OCI-LY7 (cell line): ENCODE data around the gene MRPS10. TPM values are rescaled to one million over a fixed set of nuclear protein-coding genes. Genes with fewer than 3 reads are reported as not detected.

ENCODE experiments used
- BruUV-seq: library from RNA; stranded (reverse); fragments of 400-500 nt; replicated peaks from 2 replicates; lab custom pipeline; 2021; lab: Mats Ljungman, UMichigan
- CTCF ChIA-PET: fragments of 300-600 bp; sonication (Branson Sonifier 250); formaldehyde crosslinking; loops from one replicate; lab custom pipeline; 2022; ENCODE audit warnings: antibody characterized with exemption; ENCODE audit not compliant: unreplicated experiment; lab: Charles Lee
- POLR2A ChIA-PET: fragments of 300-600 bp; sonication (Branson Sonifier 250); formaldehyde crosslinking; loops from one replicate; lab custom pipeline; 2022; ENCODE audit warnings: antibody characterized with exemption; lab: Charles Lee
- DNase-seq: peaks from one replicate; pipeline ENCODE4 v3.0.0-alpha.2; 2015; ENCODE audit warnings: low spot score
- H2AFZ ChIP-seq: fragments of 200-600 bp; sonication (generic), shearing (Covaris generic); 2 replicates; pipeline ENCODE4 v1.6.1; 2014; ENCODE audit warnings: mild to moderate bottlenecking, antibody characterized with exemption, low read length, moderate library complexity
- H3K27ac ChIP-seq: fragments of 200-600 bp; sonication (generic); 2 replicates; pipeline ENCODE4 v1.5.1; 2014; ENCODE audit warnings: mixed run types, low read depth, mild to moderate bottlenecking, moderate library complexity, low read length, inconsistent platforms; ENCODE audit not compliant: poor library complexity, severe bottlenecking
- H3K36me3 ChIP-seq: fragments of 200-600 bp; sonication (generic); 2 replicates; pipeline ENCODE4 v1.6.1; 2014; ENCODE audit warnings: mild to moderate bottlenecking, antibody characterized with exemption, low read length, moderate library complexity, mixed read lengths; ENCODE audit not compliant: insufficient read depth
- H3K4me1 ChIP-seq: fragments of 200-600 bp; sonication (generic); 2 replicates; pipeline ENCODE4 v1.5.1; 2014; ENCODE audit warnings: mild to moderate bottlenecking, low read length; ENCODE audit not compliant: insufficient read depth, poor library complexity, severe bottlenecking
- H3K4me2 ChIP-seq: fragments of 200-600 bp; sonication (generic); 2 replicates; pipeline ENCODE4 v1.6.1; 2014; ENCODE audit warnings: mild to moderate bottlenecking, low read length
- H3K4me3 ChIP-seq: fragments of 200-600 bp; sonication (generic); 2 replicates; pipeline ENCODE4 v1.5.1; 2014; ENCODE audit warnings: mild to moderate bottlenecking, low read depth, low read length; ENCODE audit not compliant: poor library complexity, severe bottlenecking
- H3K79me2 ChIP-seq: fragments of 200-600 bp; sonication (generic); 2 replicates; pipeline ENCODE4 v1.6.1; 2016; ENCODE audit warnings: low read depth, mild to moderate bottlenecking, low read length, moderate library complexity, mixed read lengths; ENCODE audit not compliant: insufficient read depth
- H3K9me2 ChIP-seq: fragments of 200-600 bp; sonication (generic); 2 replicates; pipeline ENCODE4 v1.6.1; 2016; ENCODE audit warnings: mild to moderate bottlenecking, low read length, mixed read lengths; ENCODE audit not compliant: insufficient read depth
- H3K9me3 ChIP-seq: fragments of 200-600 bp; sonication (generic); 2 replicates; pipeline ENCODE4 v1.6.1; 2014; ENCODE audit warnings: mild to moderate bottlenecking, mixed run types, low read length, mixed read lengths
- H4K20me1 ChIP-seq: fragments of 200-600 bp; sonication (generic); 2 replicates; pipeline ENCODE4 v1.6.1; 2014; ENCODE audit warnings: mild to moderate bottlenecking, antibody characterized with exemption, low read length, moderate library complexity, mixed read lengths; ENCODE audit not compliant: insufficient read depth
- CTCF ChIP-seq: fragments of 200-600 bp; sonication (generic); conservative IDR thresholded peaks from 2 replicates; pipeline ENCODE4 v1.5.1; 2014; ENCODE audit warnings: mild to moderate bottlenecking, antibody characterized with exemption, low read length, moderate library complexity, mixed read lengths
- EZH2phosphoT487 ChIP-seq: fragments of 200-600 bp; sonication (generic); IDR thresholded peaks from 2 replicates; pipeline ENCODE4 v1.6.1; 2018; ENCODE audit warnings: low read depth, borderline replicate concordance, mild to moderate bottlenecking, mixed run types, antibody characterized with exemption, low read length, moderate library complexity, mixed read lengths
- intact Hi-C: fragments of 100-400 bp; cut with micrococcal nuclease; formaldehyde crosslinking; loops from one replicate; pipeline ENCODE4 v1.10.0; 2022; ENCODE audit not compliant: unreplicated experiment
- total RNA-seq, 2 experiments: library from RNA; depleted of rRNA in 1 of 2; stranded (reverse); fragments of >200 nt in 1 of 2; shearing (Covaris generic) in 1 of 2; gene quantifications; 2 replicates each; pipeline ENCODE4 v1.2.3, GENCODE V29; 2014 to 2022

The MRPS10 gene
- total RNA-seq, 2 experiments from 2014 or later, result 25.8 to 45.0 TPM

- POLR2A ChIA-PET, result interaction anchor here (0.7 kb wide), 1 partner anchor 56 kb away, joined by 3 read pairs; no protein-coding TSS in a partner anchor
- H3K27ac ChIP-seq, result no peak overlapping the region
- no peak overlapping the region for H3K4me2 ChIP-seq
- H2AFZ ChIP-seq, result no peak overlapping the region
- no peaks in the 10 kb centered on the region for H3K4me1 ChIP-seq
- no peaks in the 10 kb centered on the region for H3K79me2 ChIP-seq
- no peaks in the 10 kb centered on the region for H4K20me1 ChIP-seq
- no peak overlapping the region for H3K4me3 ChIP-seq
- no peaks in the 10 kb centered on the region for H3K9me2 ChIP-seq
- BruUV-seq, result no TSS peak
- no peaks in the 10 kb centered on the region for H3K9me3 ChIP-seq
- CTCF ChIA-PET, result no interaction called here
- no peak for DNase-seq
- TF ChIP-seq EZH2phosphoT487 (no peak), CTCF (no peak)
- H3K36me3 ChIP-seq, result no peaks in the 10 kb centered on the region
- intact Hi-C loops, result no loop called here
These were observed 40.7 kb downstream of the MRPS10 start for GRCh38 chr6:42176981-42177380.

GRCh38 chr6:42175860-42176259, 41.8 kb downstream of the MRPS10 start:
- no peak overlapping the region for H3K4me3 ChIP-seq
- H3K36me3 ChIP-seq, result no peaks in the 10 kb centered on the region
- DNase-seq, result peak; percentile 18
- H3K4me1 ChIP-seq, result no peaks in the 10 kb centered on the region
- no peak overlapping the region for H3K27ac ChIP-seq
- H2AFZ ChIP-seq, result no peak overlapping the region
- CTCF ChIA-PET, result no interaction called here
- no peaks in the 10 kb centered on the region for H3K9me2 ChIP-seq
- intact Hi-C loops, result no loop called here
- POLR2A ChIA-PET, result interaction anchor here (0.7 kb wide), 2 partner anchors 67 to 299 kb away, joined by 3 to 6 read pairs; no protein-coding TSS in a partner anchor
- TF ChIP-seq EZH2phosphoT487 (no peak), CTCF (peak; percentile 69)
- no peak overlapping the region for H3K4me2 ChIP-seq
- BruUV-seq, result no TSS peak
- H4K20me1 ChIP-seq, result no peaks in the 10 kb centered on the region
- H3K79me2 ChIP-seq, result no peaks in the 10 kb centered on the region
- no peaks in the 10 kb centered on the region for H3K9me3 ChIP-seq

GRCh38 chr6:42173101-42173500, 44.6 kb downstream of the MRPS10 start, which contains the start of gene GUCA1A:
TSS of gene GUCA1A (plus strand) at chr6:42173364. CDS start at chr6:42173614, 250 bp downstream.
- Histone ChIP-seq H3K4me3 (no peak within 1 kb of the TSS), H3K4me1 (no peaks in the 10 kb centered on the region), H3K9me2 (no peaks in the 10 kb centered on the region), H3K79me2 (no peaks in the 10 kb centered on the region), H3K9me3 (no peaks in the 10 kb centered on the region), H3K4me2 (no peak within 1 kb of the TSS), H3K36me3 (no peaks in the 10 kb centered on the region), H2AFZ (no peak within 1 kb of the TSS), H3K27ac (no peak within 1 kb of the TSS), H4K20me1 (no peaks in the 10 kb centered on the region)
- intact Hi-C loops, result no loop called here
- no peak for DNase-seq
- no TSS peak for BruUV-seq
- TF ChIP-seq CTCF (no peak), EZH2phosphoT487 (no peak)
- ChIA-PET POLR2A (interaction anchor here (0.6 kb wide), 1 partner anchor 29 kb away, joined by 3 read pairs; no protein-coding TSS in a partner anchor), CTCF (no interaction called here)
